Keratinocyte (primary cell): ENCODE measurements around the gene SHCBP1L.

Source experiments
- EZH2 ChIP-seq: IDR thresholded peaks from one replicate; pipeline ENCODE4 v1.6.1; 2012; ENCODE audit warnings: inconsistent platforms, mild to moderate bottlenecking, low read length, moderate library complexity
- TF ChIP-seq, protein P1 (sequence below), 3 experiments: IDR thresholded peaks in 1 of 3; conservative IDR thresholded peaks in 1 of 3; optimal IDR thresholded peaks in 1 of 3; 2 replicates in 2 of 3; 3 replicates in 1 of 3; pipeline versions ENCODE3 to v1.5.1; 2011; ENCODE audit warnings: low read length in 3 of 3, mild to moderate bottlenecking in 3 of 3, moderate library complexity in 2 of 3, control low read depth in 1 of 3, inconsistent platforms in 1 of 3; ENCODE audit not compliant: insufficient read depth in 2 of 3; ENCODE audit errors: extremely low read depth in 1 of 3

DNA sequence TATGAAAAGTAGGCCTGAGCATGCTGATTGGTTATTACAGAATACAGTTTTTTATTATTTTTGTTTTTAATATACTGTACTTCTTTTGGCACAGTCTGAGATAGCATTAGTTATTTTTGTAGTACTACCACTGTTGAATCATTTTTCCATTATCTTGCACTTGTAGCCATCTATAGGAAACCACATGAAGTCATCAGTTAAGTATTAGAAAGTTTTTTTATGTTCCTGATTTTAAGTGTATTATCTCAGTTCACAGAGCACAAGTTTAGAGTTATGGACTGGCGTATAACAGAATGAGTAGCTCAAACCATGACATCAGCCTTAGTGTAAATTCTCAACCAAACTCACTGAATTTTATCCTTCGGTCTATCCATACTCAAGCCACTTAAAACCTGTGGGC, 91.0 kb downstream of the SHCBP1L start:
- TF ChIP-seq, protein P1, sequence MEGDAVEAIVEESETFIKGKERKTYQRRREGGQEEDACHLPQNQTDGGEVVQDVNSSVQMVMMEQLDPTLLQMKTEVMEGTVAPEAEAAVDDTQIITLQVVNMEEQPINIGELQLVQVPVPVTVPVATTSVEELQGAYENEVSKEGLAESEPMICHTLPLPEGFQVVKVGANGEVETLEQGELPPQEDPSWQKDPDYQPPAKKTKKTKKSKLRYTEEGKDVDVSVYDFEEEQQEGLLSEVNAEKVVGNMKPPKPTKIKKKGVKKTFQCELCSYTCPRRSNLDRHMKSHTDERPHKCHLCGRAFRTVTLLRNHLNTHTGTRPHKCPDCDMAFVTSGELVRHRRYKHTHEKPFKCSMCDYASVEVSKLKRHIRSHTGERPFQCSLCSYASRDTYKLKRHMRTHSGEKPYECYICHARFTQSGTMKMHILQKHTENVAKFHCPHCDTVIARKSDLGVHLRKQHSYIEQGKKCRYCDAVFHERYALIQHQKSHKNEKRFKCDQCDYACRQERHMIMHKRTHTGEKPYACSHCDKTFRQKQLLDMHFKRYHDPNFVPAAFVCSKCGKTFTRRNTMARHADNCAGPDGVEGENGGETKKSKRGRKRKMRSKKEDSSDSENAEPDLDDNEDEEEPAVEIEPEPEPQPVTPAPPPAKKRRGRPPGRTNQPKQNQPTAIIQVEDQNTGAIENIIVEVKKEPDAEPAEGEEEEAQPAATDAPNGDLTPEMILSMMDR (optimal IDR thresholded peaks at IDR 0.05 in 1 of 3, IDR thresholded peaks at IDR 0.05 in 1 of 3, conservative IDR thresholded peaks at IDR 0.05 in 1 of 3; ENCODE audit: extremely low read depth in 1 of 3, insufficient read depth in 2 of 3, low read length in 3 of 3) = no peak
- no peak for TF ChIP-seq EZH2
